A673 (cell line): ENCODE measurements around the gene BARX1. TPM values are rescaled to one million over a fixed set of nuclear protein-coding genes. Genes with fewer than 3 reads are reported as not detected.
"Not testable (repeated sequence)": the region's sequence is repeated elsewhere in the genome, so short reads cannot be mapped to it uniquely, and the experiment has no call there.

ENCODE experiments used
- BruUV-seq: library from RNA; stranded (reverse); fragments of 400-500 nt; replicated peaks from 2 replicates; lab custom pipeline; 2021; lab: Mats Ljungman, UMichigan
- CTCF ChIA-PET: fragments of 300-600 bp; sonication (Branson Sonifier 250); formaldehyde crosslinking; loops from one replicate; lab custom pipeline; 2022; ENCODE audit warnings: antibody characterized with exemption; lab: Charles Lee
- POLR2A ChIA-PET: fragments of 300-600 bp; sonication (Branson Sonifier 250); formaldehyde crosslinking; loops from one replicate; lab custom pipeline; 2022; ENCODE audit warnings: antibody characterized with exemption; ENCODE audit not compliant: low non-redundant PET; lab: Charles Lee
- DNase-seq: peaks from one replicate; pipeline ENCODE4 v3.0.0-alpha.2; 2015; ENCODE audit warnings: low spot score
- H3K27ac ChIP-seq: fragments of 200-600 bp; sonication (generic); 2 replicates; pipeline ENCODE4 v1.5.1; 2016; ENCODE audit warnings: mixed run types, low read depth, mild to moderate bottlenecking, mixed read lengths, antibody characterized with exemption, low read length; ENCODE audit not compliant: poor library complexity, severe bottlenecking
- H3K27me3 ChIP-seq: fragments of 200-600 bp; sonication (generic); replicated peaks from 2 replicates; pipeline ENCODE4 v1.6.1; 2017; ENCODE audit warnings: mixed run types, low read depth, mild to moderate bottlenecking, mixed read lengths, antibody characterized with exemption, low read length; ENCODE audit not compliant: insufficient read depth, poor library complexity
- H3K36me3 ChIP-seq: fragments of 200-600 bp; sonication (generic); 2 replicates; pipeline ENCODE4 v1.6.1; 2016; ENCODE audit warnings: mixed run types, mild to moderate bottlenecking, mixed read lengths, antibody characterized with exemption, low read length; ENCODE audit not compliant: insufficient read depth, poor library complexity, severe bottlenecking
- H3K4me1 ChIP-seq: fragments of 200-600 bp; sonication (generic); 2 replicates; pipeline ENCODE4 v1.6.1; 2017; ENCODE audit warnings: mixed run types, mild to moderate bottlenecking, mixed read lengths, antibody characterized with exemption, low read length; ENCODE audit not compliant: insufficient read depth, poor library complexity, severe bottlenecking
- H3K4me3 ChIP-seq: fragments of 200-600 bp; sonication (generic); 2 replicates; pipeline ENCODE4 v1.5.1; 2016; ENCODE audit warnings: low read depth, mixed run types, mild to moderate bottlenecking, mixed read lengths, low read length; ENCODE audit not compliant: poor library complexity, severe bottlenecking
- H3K9me3 ChIP-seq: fragments of 200-600 bp; sonication (generic); 2 replicates; pipeline ENCODE4 v1.6.1; 2016; ENCODE audit warnings: mixed run types, low read depth, mild to moderate bottlenecking, mixed read lengths, antibody characterized with exemption, low read length; ENCODE audit not compliant: poor library complexity, severe bottlenecking
- CTCF ChIP-seq: fragments of 300-800, 200-600 bp; sonication (generic); conservative IDR thresholded peaks from 2 replicates; pipeline ENCODE4 v1.5.1; 2017; ENCODE audit warnings: low read depth, mild to moderate bottlenecking, antibody characterized with exemption, low read length, moderate library complexity, mixed read lengths
- EZH2 ChIP-seq: fragments of 200-600 bp; sonication (generic); IDR thresholded peaks from 2 replicates; pipeline ENCODE4 v1.6.1; 2017; ENCODE audit warnings: borderline replicate concordance, low read depth, mild to moderate bottlenecking, mixed read lengths, antibody characterized with exemption, low read length; ENCODE audit not compliant: poor library complexity, severe bottlenecking
- intact Hi-C: fragments of 100-400 bp; cut with micrococcal nuclease; formaldehyde crosslinking; loops from one replicate; pipeline ENCODE4 v1.10.0; 2022; ENCODE audit not compliant: unreplicated experiment
- total RNA-seq: library from RNA; stranded (reverse); gene quantifications from 2 replicates; pipeline ENCODE4 v1.2.3, GENCODE V29; 2021

BARX1 gene
- total RNA-seq, 1 experiment from 2014 or later = 9.8 TPM

GRCh38 chr9:93964685-93965084 is 9.5 kb upstream of the BARX1 start:
- H3K27me3 ChIP-seq = peaks cover 12% of the 10 kb centered on the region
- H3K36me3 ChIP-seq = no peaks in the 10 kb centered on the region
- peaks cover 13% of the 10 kb centered on the region for H3K4me1 ChIP-seq
- TF ChIP-seq EZH2 (no peak), CTCF (no peak)
- CTCF ChIA-PET = no interaction called here
- POLR2A ChIA-PET = no interaction called here
- DNase-seq = no peak
- H3K27ac ChIP-seq = no peak overlapping the region
- no peaks in the 10 kb centered on the region for H3K9me3 ChIP-seq
- BruUV-seq = no TSS peak
- intact Hi-C loops = loop anchor here (5.0 to 10.0 kb wide), 2 partner anchors 142 to 810 kb away; no protein-coding TSS in a partner anchor
- H3K4me3 ChIP-seq = no peak overlapping the region

GRCh38 chr9:93963969-93964368 is 8.8 kb upstream of the BARX1 start:
- intact Hi-C loops = loop anchor here (1.0 to 10.0 kb wide), 3 partner anchors 142 to 809 kb away; no protein-coding TSS in a partner anchor
- ChIA-PET CTCF (interaction anchor here (0.6 kb wide), 2 partner anchors 68 to 1348 kb away, joined by 5 read pairs; no protein-coding TSS in a partner anchor), POLR2A (no interaction called here)
- no peak for TF ChIP-seq CTCF
- TF ChIP-seq EZH2 = no peak
- peak; percentile 52 for DNase-seq
- no TSS peak for BruUV-seq
- peaks cover 16% of the 10 kb centered on the region for H3K4me1 ChIP-seq
- H3K4me3 ChIP-seq = no peak overlapping the region
- H3K27me3 ChIP-seq = peaks cover 19% of the 10 kb centered on the region
- H3K9me3 ChIP-seq = no peaks in the 10 kb centered on the region
- no peaks in the 10 kb centered on the region for H3K36me3 ChIP-seq
- no peak overlapping the region for H3K27ac ChIP-seq

GRCh38 chr9:93963489-93963888 is 8.3 kb upstream of the BARX1 start:
- DNase-seq, H3K9me3 ChIP-seq, H3K27ac ChIP-seq, H3K4me3 ChIP-seq, BruUV-seq, H3K36me3 ChIP-seq, POLR2A ChIA-PET: not testable (repeated sequence)
- CTCF ChIA-PET = interaction anchor here (0.6 to 1.6 kb wide), 3 partner anchors 69 to 1347 kb away, joined by 4 to 5 read pairs (median 5); no protein-coding TSS in a partner anchor
- Histone ChIP-seq H3K27me3 (peaks cover 24% of the 10 kb centered on the region), H3K4me1 (peaks cover 19% of the 10 kb centered on the region)
- intact Hi-C loops = loop anchor here (1.0 to 10.0 kb wide), 3 partner anchors 141 to 809 kb away; no protein-coding TSS in a partner anchor
